GM10847 (cell line): ENCODE data around the gene WDR12.

Experiments used
- POLR2A ChIP-seq: IDR thresholded peaks from 2 replicates; pipeline ENCODE4 v1.6.1; 2011; ENCODE audit not compliant: insufficient read length; ENCODE audit errors: extremely low read depth

WDR12 gene

DNA sequence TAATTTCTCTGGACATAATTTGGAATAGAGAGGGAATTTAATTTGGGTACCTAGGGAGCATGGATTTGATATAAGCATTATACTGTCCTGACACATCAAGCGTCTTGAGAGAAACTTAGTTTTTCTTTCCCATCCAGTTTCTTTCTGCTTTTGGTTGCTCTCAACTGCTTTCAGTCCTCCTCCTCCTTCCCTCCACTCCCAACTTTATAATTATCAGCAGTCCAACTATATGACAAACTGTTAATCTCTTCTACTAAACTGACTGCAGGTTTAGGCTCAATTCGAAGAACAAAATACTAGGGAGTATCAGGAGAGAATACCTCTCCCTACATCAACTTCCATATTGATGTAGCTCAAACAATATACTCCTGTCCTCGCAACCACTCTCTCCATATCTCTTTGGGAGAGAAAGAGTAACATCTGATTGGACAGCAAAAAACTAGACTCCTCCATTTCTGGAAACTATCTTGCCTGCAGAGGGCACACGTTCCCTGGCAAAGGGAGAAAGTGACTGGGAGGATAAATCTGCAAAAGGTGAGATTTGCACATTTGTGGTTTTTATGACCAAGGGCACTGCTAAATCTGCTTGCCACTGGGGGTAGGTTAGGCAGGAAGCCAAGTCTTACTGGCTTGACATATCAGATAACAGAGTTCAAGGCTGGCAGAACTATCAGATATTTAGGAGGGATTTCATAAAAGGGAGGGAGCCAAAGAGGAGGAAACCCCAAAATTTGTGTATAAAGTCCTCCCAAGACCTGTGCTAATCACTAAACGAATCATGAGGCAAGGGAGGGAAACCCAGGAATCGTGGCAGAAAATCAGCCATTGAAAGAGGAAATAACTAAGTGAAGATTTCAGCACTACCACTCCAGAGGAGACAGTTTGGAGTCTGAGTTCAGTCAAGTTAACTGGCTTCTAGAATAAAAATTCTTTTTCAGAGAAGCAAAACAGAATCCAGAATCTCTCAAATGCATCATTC lies 79.9 kb downstream of the WDR12 start:
- no peak for TF ChIP-seq POLR2A

DNA sequence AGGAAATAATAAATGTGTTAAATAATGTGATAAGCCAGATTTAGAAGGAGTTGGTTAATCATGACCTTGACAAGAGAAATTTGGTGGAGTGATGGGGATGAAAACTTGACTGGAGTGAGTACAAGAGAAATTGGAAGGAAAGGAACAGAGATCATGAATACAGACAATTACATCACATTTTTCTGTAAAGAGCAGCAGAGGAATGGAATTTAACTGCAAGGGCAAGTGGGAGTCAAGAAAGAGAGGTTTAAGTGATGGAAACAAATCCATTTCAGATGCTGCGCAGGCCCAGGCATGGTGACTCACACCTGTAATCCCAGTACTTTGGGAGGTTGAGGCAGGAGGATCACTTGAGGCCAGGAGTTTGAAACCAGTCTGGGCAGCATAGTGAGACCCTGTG lies 86.6 kb downstream of the WDR12 start:
- no peak for TF ChIP-seq POLR2A
